ENCODE results near the gene RPL39L.
A peak's percentile ranks its signal among the peaks of the same experiment; 100 is the strongest.

RPL39L gene

DNA sequence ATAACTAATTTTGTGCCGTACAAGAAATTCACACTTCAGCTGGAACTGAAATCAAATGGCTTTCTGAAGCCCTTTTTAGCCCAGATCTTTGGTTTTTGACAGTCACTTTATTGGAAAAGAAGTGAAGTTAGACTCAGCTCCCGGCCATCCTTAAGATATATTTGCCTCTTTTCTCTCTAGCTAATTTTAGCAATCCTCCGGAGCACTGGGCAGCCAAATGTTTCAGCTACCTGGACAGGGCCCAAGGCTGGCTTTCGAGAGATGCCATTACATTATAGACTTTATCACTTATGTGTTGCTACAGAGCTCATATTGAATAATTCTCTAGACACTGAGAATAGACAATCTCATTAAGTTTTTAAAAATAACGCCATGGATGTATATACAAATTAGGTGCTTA is 28.5 kb upstream of the RPL39L start:
- ChIA-PET POLR2A (no interaction called here), CTCF (no interaction called here)
- no peak for TF ChIP-seq TARDBP (IDR thresholded peaks at IDR 0.05)
- no peak for TF ChIP-seq SUZ12 (IDR thresholded peaks at IDR 0.05)
- DNase-seq (ENCODE audit: extremely low spot score), result no peak

DNA sequence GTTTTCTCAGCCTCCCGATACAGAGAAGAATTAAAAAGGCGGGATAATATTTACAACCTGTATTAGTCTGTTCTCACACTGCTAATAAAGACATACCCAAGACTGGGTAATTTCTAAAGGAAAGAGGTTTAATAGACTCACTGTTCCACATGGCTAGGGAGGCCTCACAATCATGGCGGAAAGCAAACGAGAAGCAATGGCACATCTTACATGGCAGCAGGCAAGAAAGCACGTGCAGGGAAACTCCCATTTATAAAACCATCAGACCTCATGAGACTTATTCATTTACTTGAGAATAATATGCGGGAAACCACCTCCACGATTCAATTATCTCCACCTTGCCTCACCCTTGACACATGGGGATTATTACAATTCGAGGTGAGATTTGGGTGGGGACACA is 27.5 kb upstream of the RPL39L start:
- DNase-seq (ENCODE audit: extremely low spot score), result no peak
- ChIA-PET POLR2A (no interaction called here), CTCF (interaction anchor here (1.0 kb wide), 1 partner anchor 318 kb away, joined by 3 read pairs; no protein-coding TSS in a partner anchor)
- TF ChIP-seq TARDBP (IDR thresholded peaks at IDR 0.05) (no peak), ARNT (IDR thresholded peaks at IDR 0.05) (no peak), SUZ12 (IDR thresholded peaks at IDR 0.05) (no peak), HDGF (IDR thresholded peaks at IDR 0.05; ENCODE audit: borderline replicate concordance) (no peak), SP1 (IDR thresholded peaks at IDR 0.05) (no peak), BHLHE40 (IDR thresholded peaks at IDR 0.05; ENCODE audit: borderline replicate concordance) (no peak), NFRKB (IDR thresholded peaks at IDR 0.05) (no peak), FOXM1 (IDR thresholded peaks at IDR 0.05; ENCODE audit: borderline replicate concordance) (no peak), LEF1 (IDR thresholded peaks at IDR 0.05; ENCODE audit: borderline replicate concordance) (no peak), CTBP1 (IDR thresholded peaks at IDR 0.05; ENCODE audit: borderline replicate concordance) (no peak), ELF4 (IDR thresholded peaks at IDR 0.05) (no peak), L3MBTL2 (conservative IDR thresholded peaks at IDR 0.05) (no peak), FOXK2 (IDR thresholded peaks at IDR 0.05) (no peak), FOXA1 (IDR thresholded peaks at IDR 0.05) (no peak), ZNF384 (IDR thresholded peaks at IDR 0.05) (no peak)
- TF ChIP-seq, protein P1, sequence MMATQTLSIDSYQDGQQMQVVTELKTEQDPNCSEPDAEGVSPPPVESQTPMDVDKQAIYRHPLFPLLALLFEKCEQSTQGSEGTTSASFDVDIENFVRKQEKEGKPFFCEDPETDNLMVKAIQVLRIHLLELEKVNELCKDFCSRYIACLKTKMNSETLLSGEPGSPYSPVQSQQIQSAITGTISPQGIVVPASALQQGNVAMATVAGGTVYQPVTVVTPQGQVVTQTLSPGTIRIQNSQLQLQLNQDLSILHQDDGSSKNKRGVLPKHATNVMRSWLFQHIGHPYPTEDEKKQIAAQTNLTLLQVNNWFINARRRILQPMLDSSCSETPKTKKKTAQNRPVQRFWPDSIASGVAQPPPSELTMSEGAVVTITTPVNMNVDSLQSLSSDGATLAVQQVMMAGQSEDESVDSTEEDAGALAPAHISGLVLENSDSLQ (IDR thresholded peaks at IDR 0.05), result no peak

DNA sequence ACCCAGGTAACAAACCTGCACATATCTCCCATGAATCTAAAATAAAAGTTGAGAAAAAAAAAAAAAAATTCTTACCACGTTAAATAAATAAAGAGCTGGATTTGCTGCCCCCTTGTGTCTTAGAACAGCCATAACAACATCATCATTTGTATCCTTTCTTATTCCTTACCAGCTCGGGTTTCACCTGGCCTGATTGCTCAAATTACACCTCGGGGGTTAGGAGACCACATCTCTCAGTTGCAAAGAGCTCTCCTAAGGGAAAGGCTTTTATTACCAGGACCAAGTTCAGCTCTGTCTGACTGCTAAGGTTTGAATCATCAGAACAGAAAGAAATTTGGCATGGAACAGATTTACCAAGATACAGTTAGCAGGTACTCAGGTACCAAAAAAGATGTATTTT is 25.8 kb upstream of the RPL39L start:
- POLR2A ChIA-PET, result interaction anchor here (0.9 to 1.4 kb wide), 3 partner anchors 25 to 338 kb away, joined by 3 read pairs; partner anchors contain the start of gene RPL39L
- peak; percentile 51 for DNase-seq (ENCODE audit: extremely low spot score)
- TF ChIP-seq ZNF384 (IDR thresholded peaks at IDR 0.05), result peak; percentile 95
- TF ChIP-seq SUZ12 (IDR thresholded peaks at IDR 0.05), result no peak
- CTCF ChIA-PET, result interaction anchor here (0.6 to 1.8 kb wide), 18 partner anchors 9 to 1670 kb away, joined by 3 to 11 read pairs (median 4); partner anchors contain the start of gene RPL39L

DNA sequence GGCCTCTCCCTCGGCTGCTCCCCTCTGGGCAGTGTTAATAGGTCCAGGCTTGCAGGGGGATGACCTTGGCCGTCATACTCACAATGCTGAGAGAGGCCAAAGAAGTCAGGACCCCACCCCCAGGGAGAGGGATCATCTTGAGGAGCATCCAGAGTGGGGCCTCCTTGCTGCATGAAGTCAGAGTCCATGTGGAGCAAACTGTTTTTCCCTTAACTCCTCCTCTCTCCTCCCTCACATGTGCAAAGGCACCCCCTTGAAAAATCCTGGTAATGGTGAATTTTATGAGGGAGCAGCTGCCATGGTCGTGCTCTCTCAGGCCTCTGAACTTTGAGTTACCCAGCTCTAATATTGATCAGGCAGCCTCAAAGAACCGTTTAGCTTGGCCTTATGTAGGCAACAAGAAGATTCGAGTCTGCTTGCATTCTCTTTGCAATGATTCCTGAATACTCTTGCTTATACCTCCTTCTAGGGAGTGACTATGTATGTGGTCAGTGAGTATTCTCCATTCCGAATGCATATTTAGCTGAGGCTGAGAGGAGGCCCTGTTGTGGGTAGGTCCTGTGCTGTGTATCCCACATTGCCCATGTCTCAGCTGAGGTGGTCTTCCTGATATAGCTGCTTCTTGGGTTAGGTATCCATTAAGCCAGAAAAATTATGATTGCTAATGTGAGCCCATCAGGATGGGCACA is 23.1 kb upstream of the RPL39L start:
- ChIA-PET POLR2A (no interaction called here), CTCF (no interaction called here)
- TF ChIP-seq NFRKB (IDR thresholded peaks at IDR 0.05) (no peak), ARNT (IDR thresholded peaks at IDR 0.05) (no peak), CTBP1 (IDR thresholded peaks at IDR 0.05; ENCODE audit: borderline replicate concordance) (no peak), FOXA1 (IDR thresholded peaks at IDR 0.05) (no peak), TARDBP (IDR thresholded peaks at IDR 0.05) (no peak)
- no peak for DNase-seq (ENCODE audit: extremely low spot score)

DNA sequence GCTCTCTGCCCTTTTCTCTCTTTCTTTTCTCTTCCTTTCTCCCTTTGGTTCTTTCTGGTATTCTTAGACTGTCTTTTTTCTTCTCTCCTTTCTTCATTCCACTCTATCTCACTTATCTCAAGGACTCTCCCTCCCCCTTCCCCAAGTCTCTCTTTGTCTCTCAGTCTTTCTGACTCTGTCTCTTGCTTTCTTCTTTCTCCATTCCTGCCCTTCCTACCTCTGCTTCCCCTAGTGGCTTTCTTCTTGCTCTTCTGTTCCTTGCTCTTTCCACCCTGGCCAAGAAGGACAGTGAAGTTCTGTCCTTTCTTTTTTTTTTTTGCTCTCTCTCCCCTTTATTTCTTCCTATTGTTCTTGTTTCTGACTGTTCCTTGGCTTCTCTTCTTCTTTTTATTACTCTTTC is 22.3 kb upstream of the RPL39L start:
- DNase-seq (ENCODE audit: extremely low spot score), result no peak
- ChIA-PET POLR2A (no interaction called here), CTCF (no interaction called here)
- no peak for TF ChIP-seq ZNF384 (IDR thresholded peaks at IDR 0.05)
- no peak for TF ChIP-seq SUZ12 (IDR thresholded peaks at IDR 0.05)
- TF ChIP-seq, protein P1 (IDR thresholded peaks at IDR 0.05), result no peak
- TF ChIP-seq ARNT (IDR thresholded peaks at IDR 0.05), result no peak
- TF ChIP-seq CTBP1 (IDR thresholded peaks at IDR 0.05; ENCODE audit: borderline replicate concordance), result no peak
- no peak for TF ChIP-seq FOXA1 (IDR thresholded peaks at IDR 0.05)
- TF ChIP-seq NFRKB (IDR thresholded peaks at IDR 0.05), result no peak
- TF ChIP-seq FOXK2 (IDR thresholded peaks at IDR 0.05), result no peak
- no peak for TF ChIP-seq L3MBTL2 (conservative IDR thresholded peaks at IDR 0.05)
- no peak for TF ChIP-seq HDGF (IDR thresholded peaks at IDR 0.05; ENCODE audit: borderline replicate concordance)
- no peak for TF ChIP-seq BHLHE40 (IDR thresholded peaks at IDR 0.05; ENCODE audit: borderline replicate concordance)
- no peak for TF ChIP-seq SP1 (IDR thresholded peaks at IDR 0.05)
- no peak for TF ChIP-seq LEF1 (IDR thresholded peaks at IDR 0.05; ENCODE audit: borderline replicate concordance)

DNA sequence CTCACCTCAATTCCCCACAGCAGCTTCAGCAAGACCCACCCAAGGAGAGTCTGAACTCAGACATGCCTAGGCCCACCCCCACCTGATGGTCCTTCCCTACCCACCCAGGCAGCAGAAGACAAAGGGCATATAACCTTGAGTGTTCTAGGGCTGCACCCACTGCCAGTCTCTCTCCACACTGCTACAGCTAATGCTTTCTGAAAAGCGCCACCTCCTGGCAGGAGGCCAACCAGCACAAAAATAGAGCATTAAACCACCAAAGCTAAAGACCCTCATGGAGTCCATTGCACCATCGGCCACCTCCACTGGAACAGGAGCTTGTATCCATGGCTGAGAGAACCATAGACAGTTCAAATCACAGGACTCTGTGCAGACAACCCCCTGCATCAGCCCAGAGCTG is 11.3 kb upstream of the RPL39L start:
- POLR2A ChIA-PET, result interaction anchor here (1.6 kb wide), 1 partner anchor 11 kb away, joined by 4 read pairs; the partner anchor contains the start of gene RPL39L
- CTCF ChIA-PET, result interaction anchor here (1.4 to 1.6 kb wide), 2 partner anchors 11 to 14 kb away, joined by 3 to 7 read pairs; partner anchors contain the start of gene RPL39L
- no peak for DNase-seq (ENCODE audit: extremely low spot score)
- TF ChIP-seq ELF4 (IDR thresholded peaks at IDR 0.05) (no peak), FOXK2 (IDR thresholded peaks at IDR 0.05) (no peak), L3MBTL2 (conservative IDR thresholded peaks at IDR 0.05) (no peak), TARDBP (IDR thresholded peaks at IDR 0.05) (no peak), ARNT (IDR thresholded peaks at IDR 0.05) (no peak), SP1 (IDR thresholded peaks at IDR 0.05) (no peak)

DNA sequence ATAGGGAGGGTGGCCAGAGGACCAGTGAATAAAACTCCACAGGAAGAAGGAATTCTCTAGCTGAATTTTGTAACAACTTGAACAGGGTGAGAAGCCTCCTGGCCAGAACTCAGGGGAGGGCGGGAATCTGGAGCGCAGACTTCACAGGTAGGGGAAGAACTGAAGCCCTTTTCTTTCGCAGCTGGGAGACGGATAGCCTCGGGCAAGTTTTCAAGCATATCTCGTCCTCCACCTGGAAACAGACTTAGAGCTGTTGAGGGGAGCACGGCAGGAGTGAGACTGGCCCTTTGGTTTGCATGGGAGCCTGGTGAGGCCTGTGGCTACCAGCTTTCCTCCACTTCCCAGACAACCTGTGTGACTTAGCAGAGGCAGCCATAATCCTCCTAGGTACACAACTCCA is 10.9 kb upstream of the RPL39L start:
- ChIA-PET CTCF (interaction anchor here (1.4 to 1.6 kb wide), 2 partner anchors 11 to 15 kb away, joined by 3 to 7 read pairs; partner anchors contain the start of gene RPL39L), POLR2A (interaction anchor here (1.6 kb wide), 1 partner anchor 11 kb away, joined by 4 read pairs; the partner anchor contains the start of gene RPL39L)
- no peak for TF ChIP-seq FOXK2 (IDR thresholded peaks at IDR 0.05)
- no peak for TF ChIP-seq SP1 (IDR thresholded peaks at IDR 0.05)
- TF ChIP-seq BHLHE40 (IDR thresholded peaks at IDR 0.05; ENCODE audit: borderline replicate concordance), result no peak
- no peak for TF ChIP-seq FOXM1 (IDR thresholded peaks at IDR 0.05; ENCODE audit: borderline replicate concordance)
- no peak for TF ChIP-seq L3MBTL2 (conservative IDR thresholded peaks at IDR 0.05)
- no peak for TF ChIP-seq ARNT (IDR thresholded peaks at IDR 0.05)
- no peak for TF ChIP-seq NFRKB (IDR thresholded peaks at IDR 0.05)
- no peak for TF ChIP-seq HDGF (IDR thresholded peaks at IDR 0.05; ENCODE audit: borderline replicate concordance)
- no peak for TF ChIP-seq TARDBP (IDR thresholded peaks at IDR 0.05)
- TF ChIP-seq, protein P1 (IDR thresholded peaks at IDR 0.05), result no peak
- TF ChIP-seq ZNF384 (IDR thresholded peaks at IDR 0.05), result no peak
- TF ChIP-seq CTBP1 (IDR thresholded peaks at IDR 0.05; ENCODE audit: borderline replicate concordance), result no peak
- no peak for TF ChIP-seq ELF4 (IDR thresholded peaks at IDR 0.05)
- TF ChIP-seq LEF1 (IDR thresholded peaks at IDR 0.05; ENCODE audit: borderline replicate concordance), result no peak
- no peak for TF ChIP-seq SUZ12 (IDR thresholded peaks at IDR 0.05)
- no peak for TF ChIP-seq FOXA1 (IDR thresholded peaks at IDR 0.05)

More for the DNA sequence above, 10.9 kb upstream of the RPL39L start:
- no peak for DNase-seq (ENCODE audit: extremely low spot score)

Data from HEK293T (cell line).